ENCODE results near the gene PPAN. TPM values are rescaled to one million over a fixed set of nuclear protein-coding genes. Genes with fewer than 3 reads are reported as not detected.

PPAN gene
- total RNA-seq, 1 experiment from 2014 or later: 63.3 TPM

GRCh38 chr19:10091370-10091687 is 14.8 kb upstream of the PPAN start:
- TF ChIP-seq CTCF (IDR thresholded peaks at IDR 0.05): no peak
- TF ChIP-seq TCF7L2 (IDR thresholded peaks at IDR 0.05; ENCODE audit: low read depth, low read length): no peak
- no peak for TF ChIP-seq SIN3A (IDR thresholded peaks at IDR 0.05; ENCODE audit: borderline replicate concordance, insufficient read depth, low read depth, low read length)
- no peak for TF ChIP-seq POLR2AphosphoS5 (IDR thresholded peaks at IDR 0.05; ENCODE audit: low read depth, low read length)
- TF ChIP-seq, protein P1, sequence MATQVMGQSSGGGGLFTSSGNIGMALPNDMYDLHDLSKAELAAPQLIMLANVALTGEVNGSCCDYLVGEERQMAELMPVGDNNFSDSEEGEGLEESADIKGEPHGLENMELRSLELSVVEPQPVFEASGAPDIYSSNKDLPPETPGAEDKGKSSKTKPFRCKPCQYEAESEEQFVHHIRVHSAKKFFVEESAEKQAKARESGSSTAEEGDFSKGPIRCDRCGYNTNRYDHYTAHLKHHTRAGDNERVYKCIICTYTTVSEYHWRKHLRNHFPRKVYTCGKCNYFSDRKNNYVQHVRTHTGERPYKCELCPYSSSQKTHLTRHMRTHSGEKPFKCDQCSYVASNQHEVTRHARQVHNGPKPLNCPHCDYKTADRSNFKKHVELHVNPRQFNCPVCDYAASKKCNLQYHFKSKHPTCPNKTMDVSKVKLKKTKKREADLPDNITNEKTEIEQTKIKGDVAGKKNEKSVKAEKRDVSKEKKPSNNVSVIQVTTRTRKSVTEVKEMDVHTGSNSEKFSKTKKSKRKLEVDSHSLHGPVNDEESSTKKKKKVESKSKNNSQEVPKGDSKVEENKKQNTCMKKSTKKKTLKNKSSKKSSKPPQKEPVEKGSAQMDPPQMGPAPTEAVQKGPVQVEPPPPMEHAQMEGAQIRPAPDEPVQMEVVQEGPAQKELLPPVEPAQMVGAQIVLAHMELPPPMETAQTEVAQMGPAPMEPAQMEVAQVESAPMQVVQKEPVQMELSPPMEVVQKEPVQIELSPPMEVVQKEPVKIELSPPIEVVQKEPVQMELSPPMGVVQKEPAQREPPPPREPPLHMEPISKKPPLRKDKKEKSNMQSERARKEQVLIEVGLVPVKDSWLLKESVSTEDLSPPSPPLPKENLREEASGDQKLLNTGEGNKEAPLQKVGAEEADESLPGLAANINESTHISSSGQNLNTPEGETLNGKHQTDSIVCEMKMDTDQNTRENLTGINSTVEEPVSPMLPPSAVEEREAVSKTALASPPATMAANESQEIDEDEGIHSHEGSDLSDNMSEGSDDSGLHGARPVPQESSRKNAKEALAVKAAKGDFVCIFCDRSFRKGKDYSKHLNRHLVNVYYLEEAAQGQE (IDR thresholded peaks at IDR 0.05; ENCODE audit: insufficient read depth in 1 of 2, low read depth in 2 of 2, low read length in 1 of 2): no peak
- H3K9me3 ChIP-seq (ENCODE audit: control insufficient read depth, insufficient read depth, low read depth, low read length): no peaks in the 10 kb centered on the region
- CTCF ChIA-PET: no interaction called here
- H3K36me3 ChIP-seq (ENCODE audit: control insufficient read depth, insufficient read depth, low read length): no peaks in the 10 kb centered on the region; the same call in 1 of the 2 replicates
- no TSS peak for BruUV-seq (replicated peaks)
- H3K4me3 ChIP-seq (ENCODE audit: low read depth in 2 of 2, low read length in 2 of 2): no peak overlapping the region
- POLR2A ChIA-PET: no interaction called here
- ATAC-seq: no peak
- in situ Hi-C loops (cut with HindIII; ENCODE audit: low pct_unique_long_range_greater_than_20kb, low sequenced_read_pairs): no loop called here
- no peaks in the 10 kb centered on the region for H3K4me1 ChIP-seq (ENCODE audit: control insufficient read depth, insufficient read depth, low read length)
- H3K27me3 ChIP-seq (ENCODE audit: control insufficient read depth, insufficient read depth, low read length): no peaks in the 10 kb centered on the region
- no peak overlapping the region for H3K27ac ChIP-seq (ENCODE audit: low read length)
- intact Hi-C loops (cut with micrococcal nuclease; ENCODE audit: unreplicated experiment): no loop called here
- no peak for DNase-seq (ENCODE audit: low read depth, low spot score)

DNA sequence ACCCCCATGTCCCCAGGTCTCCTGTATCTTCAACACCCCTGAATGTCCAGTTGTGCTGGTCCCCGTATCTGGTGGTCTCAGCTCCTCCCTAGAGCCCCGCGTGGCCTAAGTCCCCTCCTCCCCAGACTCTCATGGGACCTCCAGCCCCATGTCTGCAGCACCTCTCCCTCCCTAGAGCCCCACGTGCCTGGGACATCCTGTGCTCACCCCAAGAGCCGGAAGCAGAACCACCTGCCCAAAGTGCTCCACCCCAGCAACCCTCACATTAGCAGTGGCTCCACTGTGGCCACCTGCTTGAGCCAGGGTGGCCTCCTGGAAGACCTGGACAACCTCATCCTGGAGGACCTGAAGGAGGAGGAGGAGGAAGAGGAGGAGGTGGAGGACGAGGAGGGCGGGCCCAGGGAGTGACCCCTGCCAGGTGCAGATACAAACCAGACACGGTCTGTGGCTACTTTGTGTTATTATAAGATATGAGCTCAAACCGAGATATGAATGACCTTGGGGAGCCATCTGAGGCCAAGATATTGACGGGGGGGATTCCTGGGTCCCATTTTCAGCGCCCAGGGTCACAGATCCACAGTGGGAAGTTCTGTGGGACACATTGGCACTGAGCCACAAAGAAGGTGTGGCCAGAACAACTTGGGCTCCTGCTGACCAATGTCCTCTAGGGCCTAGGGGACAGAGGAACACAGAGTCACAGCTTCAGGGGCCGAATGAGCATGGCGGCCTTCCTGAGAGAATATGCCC is 14.1 kb upstream of the PPAN start:
- H3K4me3 ChIP-seq (ENCODE audit: low read depth in 2 of 2, low read length in 2 of 2): no peak overlapping the region
- ChIA-PET CTCF (no interaction called here), POLR2A (no interaction called here)
- in situ Hi-C loops (cut with HindIII; ENCODE audit: low pct_unique_long_range_greater_than_20kb, low sequenced_read_pairs): no loop called here
- no peaks in the 10 kb centered on the region for H3K27me3 ChIP-seq (ENCODE audit: control insufficient read depth, insufficient read depth, low read length)
- no peak overlapping the region for H3K27ac ChIP-seq (ENCODE audit: low read length)
- no peaks in the 10 kb centered on the region for H3K9me3 ChIP-seq (ENCODE audit: control insufficient read depth, insufficient read depth, low read depth, low read length)
- TF ChIP-seq POLR2AphosphoS5 (IDR thresholded peaks at IDR 0.05; ENCODE audit: low read depth, low read length) (no peak), SIN3A (IDR thresholded peaks at IDR 0.05; ENCODE audit: borderline replicate concordance, insufficient read depth, low read depth, low read length) (no peak), TCF7L2 (IDR thresholded peaks at IDR 0.05; ENCODE audit: low read depth, low read length) (no peak), CTCF (IDR thresholded peaks at IDR 0.05) (no peak)
- TF ChIP-seq, protein P1 (IDR thresholded peaks at IDR 0.05; ENCODE audit: insufficient read depth in 1 of 2, low read depth in 2 of 2, low read length in 1 of 2): no peak
- DNase-seq (ENCODE audit: low read depth, low spot score) (no peak), ATAC-seq (no peak)
- intact Hi-C loops (cut with micrococcal nuclease; ENCODE audit: unreplicated experiment): no loop called here
- no peaks in the 10 kb centered on the region for H3K36me3 ChIP-seq (ENCODE audit: control insufficient read depth, insufficient read depth, low read length)
- no TSS peak for BruUV-seq (replicated peaks)
- H3K4me1 ChIP-seq (ENCODE audit: control insufficient read depth, insufficient read depth, low read length): no peaks in the 10 kb centered on the region
